ENCODE measurements around the gene FILIP1L. TPM values are rescaled to one million over a fixed set of nuclear protein-coding genes. Genes with fewer than 3 reads are reported as not detected.

Gene FILIP1L
- total and polyA plus RNA-seq, 2 donors (not counting 1 experiment from before 2014, with no cell fraction given): 0.32 to 0.48 TPM

GRCh38 chr3:99900248-99900647, 214.1 kb downstream of the FILIP1L start:
- peaks cover 11% of the 10 kb centered on the region for H3K79me2 ChIP-seq (ENCODE audit: control insufficient read depth, insufficient read depth, low read length)
- WGBS (ENCODE audit: insufficient coverage): no CpG with 5 or more reads among the region's 1 CpG
- H2AFZ ChIP-seq (ENCODE audit: insufficient read depth, low read depth, low read length, poor library complexity, severe bottlenecking): no peak overlapping the region

GRCh38 chr3:99899603-99900002, 214.7 kb downstream of the FILIP1L start:
- Histone ChIP-seq H3K27ac (ENCODE audit: low read length in 2 of 2) (no peak overlapping the region), H3K79me2 (ENCODE audit: control insufficient read depth, insufficient read depth, low read length) (peaks cover 11% of the 10 kb centered on the region), H3K4me1 (ENCODE audit: control insufficient read depth in 2 of 2, insufficient read depth in 2 of 2, low read length in 2 of 2) (peaks cover 17 to 26% of the 10 kb centered on the region in 2 donors), H2AFZ (ENCODE audit: insufficient read depth, low read depth, low read length, poor library complexity, severe bottlenecking) (no peak overlapping the region), H3K4me3 (ENCODE audit: control extremely low read depth in 1 of 5, extremely low read depth in 1 of 5, insufficient read depth in 1 of 5, low read depth in 2 of 5, low read length in 4 of 5) (no peak overlapping the region), H3K27me3 (replicated peaks in 1 of 4; ENCODE audit: control extremely low read depth in 1 of 4, control insufficient read depth in 3 of 4, insufficient read depth in 4 of 4, low read length in 3 of 4) (no peaks in the 10 kb centered on the region), H3K9ac (ENCODE audit: low read length) (no peak overlapping the region), H3K36me3 (replicated peaks in 1 of 2; ENCODE audit: control extremely low read depth in 1 of 2, control insufficient read depth in 1 of 2, extremely low read depth in 1 of 2, insufficient read depth in 2 of 2, low read length in 1 of 2) (no peaks in the 10 kb centered on the region), H3K9me3 (ENCODE audit: control extremely low read depth in 1 of 3, control insufficient read depth in 2 of 3, insufficient read depth in 1 of 3, low read length in 2 of 3) (no peaks in the 10 kb centered on the region), H4K20me1 (ENCODE audit: control insufficient read depth, insufficient read depth, low read length, poor library complexity, severe bottlenecking) (no peaks in the 10 kb centered on the region), H3K4me2 (replicated peaks; ENCODE audit: low read depth, low read length, poor library complexity, severe bottlenecking) (no peak overlapping the region)
- DNase-seq (no peak), ATAC-seq (ENCODE audit: low read depth) (no peak)
- Mint-ChIP-seq H3K4me3 (no peak overlapping the region), H3K9me3 (ENCODE audit: insufficient read depth) (no peaks in the 10 kb centered on the region), H3K27me3 (no peaks in the 10 kb centered on the region), H3K4me1 (peaks cover 28% of the 10 kb centered on the region), H3K27ac (no peak overlapping the region)
- POLR2A ChIA-PET: no interaction called here
- TF ChIP-seq EZH2 (IDR thresholded peaks at IDR 0.05; ENCODE audit: borderline replicate concordance, insufficient read depth, low read depth, low read length, poor library complexity, severe bottlenecking) (no peak), CTCF (IDR thresholded peaks at IDR 0.05) (no peak)
- WGBS (ENCODE audit: insufficient coverage): no CpG with 5 or more reads among the region's 3 CpGs
- intact Hi-C loops (cut with micrococcal nuclease): no loop called here
- CTCF ChIA-PET: no interaction called here

More at GRCh38 chr3:99900248-99900647, 214.1 kb downstream of the FILIP1L start:
- no peaks in the 10 kb centered on the region for H3K9me3 ChIP-seq (ENCODE audit: control extremely low read depth in 1 of 3, control insufficient read depth in 2 of 3, insufficient read depth in 1 of 3, low read length in 2 of 3)
- Mint-ChIP-seq H3K4me3 (no peak overlapping the region), H3K27ac (no peak overlapping the region), H3K27me3 (no peaks in the 10 kb centered on the region), H3K9me3 (ENCODE audit: insufficient read depth) (no peaks in the 10 kb centered on the region), H3K4me1 (peaks cover 25% of the 10 kb centered on the region)
- POLR2A ChIA-PET: no interaction called here
- no peak overlapping the region for H3K27ac ChIP-seq (ENCODE audit: low read length in 2 of 2)
- DNase-seq: no peak
- ATAC-seq (ENCODE audit: low read depth): no peak
- CTCF ChIA-PET: no interaction called here
- TF ChIP-seq EZH2 (IDR thresholded peaks at IDR 0.05; ENCODE audit: borderline replicate concordance, insufficient read depth, low read depth, low read length, poor library complexity, severe bottlenecking) (no peak), CTCF (IDR thresholded peaks at IDR 0.05) (no peak)
- intact Hi-C loops (cut with micrococcal nuclease): no loop called here
- no peak overlapping the region for H3K9ac ChIP-seq (ENCODE audit: low read length)
- H3K4me2 ChIP-seq (replicated peaks; ENCODE audit: low read depth, low read length, poor library complexity, severe bottlenecking): no peak overlapping the region
- H3K36me3 ChIP-seq (replicated peaks in 1 of 2; ENCODE audit: control extremely low read depth in 1 of 2, control insufficient read depth in 1 of 2, extremely low read depth in 1 of 2, insufficient read depth in 2 of 2, low read length in 1 of 2): no peaks in the 10 kb centered on the region
- no peaks in the 10 kb centered on the region for H4K20me1 ChIP-seq (ENCODE audit: control insufficient read depth, insufficient read depth, low read length, poor library complexity, severe bottlenecking)
- H3K27me3 ChIP-seq (replicated peaks in 1 of 4; ENCODE audit: control extremely low read depth in 1 of 4, control insufficient read depth in 3 of 4, insufficient read depth in 4 of 4, low read length in 3 of 4): no peaks in the 10 kb centered on the region
- H3K4me1 ChIP-seq (ENCODE audit: control insufficient read depth in 2 of 2, insufficient read depth in 2 of 2, low read length in 2 of 2): peaks cover 11 to 20% of the 10 kb centered on the region in 2 donors
- H3K4me3 ChIP-seq (ENCODE audit: control extremely low read depth in 1 of 5, extremely low read depth in 1 of 5, insufficient read depth in 1 of 5, low read depth in 2 of 5, low read length in 4 of 5): no peak overlapping the region

Data from B cell (primary cell).